SH-SY5Y (cell line): ENCODE measurements around the gene VPS26A.

Experiments
- GATA2 ChIP-seq: IDR thresholded peaks from 2 replicates; pipeline ENCODE4 v1.6.1; 2011; ENCODE audit warnings: mild to moderate bottlenecking, low read depth, low read length
- GATA3 ChIP-seq: IDR thresholded peaks from 2 replicates; pipeline ENCODE4 v1.6.1; 2011; ENCODE audit warnings: low read depth, mild to moderate bottlenecking, low read length, moderate library complexity

GRCh38 chr10:69217119-69217754 lies 93.3 kb downstream of the VPS26A start:
- TF ChIP-seq GATA3 (no peak), GATA2 (no peak)
